ENCODE measurements around the gene TARM1.
A peak's percentile ranks its signal among the peaks of the same experiment; 100 is the strongest.
"Not testable (repeated sequence)": the region's sequence is repeated elsewhere in the genome, so short reads cannot be mapped to it uniquely, and the experiment has no call there.

The TARM1 gene

DNA sequence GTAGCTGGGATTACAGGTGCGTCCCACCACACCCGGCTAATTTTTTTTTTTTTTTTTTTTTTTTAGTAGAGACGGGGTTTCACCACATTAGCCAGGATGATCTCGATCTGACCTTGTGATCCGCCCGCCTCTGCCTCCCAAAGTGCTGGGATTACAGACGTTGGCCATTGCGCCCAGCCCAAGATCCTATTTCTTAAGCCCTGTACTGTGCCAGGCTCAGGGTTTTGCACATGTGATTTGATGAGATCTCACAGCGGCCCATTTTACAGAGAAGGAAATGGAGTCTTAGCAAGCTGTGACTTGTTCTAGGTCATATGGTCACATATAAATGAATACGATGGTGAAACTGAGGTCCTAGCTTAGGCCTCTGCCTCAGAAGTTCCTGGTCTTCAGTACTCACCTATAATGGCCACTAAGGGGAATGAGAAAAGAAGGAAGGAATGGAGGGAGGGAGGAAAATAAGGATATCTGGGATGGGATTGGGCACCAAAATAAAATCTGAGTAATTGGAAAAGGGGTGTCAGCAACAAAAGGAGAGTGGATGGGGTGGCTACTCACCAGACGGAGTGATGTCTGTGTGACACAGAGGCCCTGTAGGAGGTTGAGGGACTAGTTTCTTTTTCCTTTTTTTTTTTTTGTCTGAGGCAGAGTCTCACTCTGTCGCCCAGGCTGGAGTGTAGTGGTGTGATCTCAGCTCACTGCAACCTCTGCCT, 18.2 kb upstream of the TARM1 start:
- DNase-seq, result no peak

- DNase-seq, result no peak
Measured at GRCh38 chr19:54096617-54097106, 15.5 kb upstream of the TARM1 start.

DNA sequence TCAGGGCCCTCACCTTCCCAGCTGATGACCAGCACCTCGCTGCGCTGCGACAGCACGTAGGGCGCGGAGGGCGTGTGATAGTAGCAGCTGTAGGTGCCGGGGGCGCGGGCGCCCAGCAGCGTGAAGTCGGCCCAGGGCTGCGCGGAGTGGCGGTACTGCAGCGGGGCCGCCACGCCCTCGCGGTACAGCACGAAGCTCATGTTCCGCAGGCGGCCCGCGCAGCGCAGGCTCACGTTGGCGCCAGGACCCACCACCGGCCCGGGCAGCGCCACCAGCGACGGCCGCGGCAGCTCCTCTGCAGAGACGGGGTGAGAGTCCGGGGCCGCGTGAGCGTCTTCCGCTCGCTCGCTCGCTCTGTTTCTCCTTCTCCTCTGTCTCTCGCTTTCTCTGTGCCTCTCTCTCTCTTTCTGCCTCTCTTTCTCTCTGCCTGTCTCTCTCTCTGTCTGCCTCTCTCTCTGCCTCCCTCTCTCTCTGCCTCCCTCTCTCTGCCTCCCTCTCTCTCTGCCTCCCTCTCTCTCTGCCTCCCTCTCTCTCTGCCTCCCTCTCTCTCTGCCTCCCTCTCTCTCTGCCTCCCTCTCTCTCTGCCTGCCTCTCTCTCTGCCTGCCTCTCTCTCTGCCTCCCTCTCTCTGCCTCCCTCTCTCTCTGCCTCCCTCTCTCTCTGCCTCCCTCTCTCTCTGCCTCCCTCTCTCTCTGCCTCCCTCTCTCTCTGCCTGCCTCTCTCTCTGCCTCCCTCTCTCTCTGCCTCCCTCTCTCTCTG, 14.9 kb upstream of the TARM1 start:
- DNase-seq, result not testable (repeated sequence)

- no peak for DNase-seq
Measured at GRCh38 chr19:54095136-54095858, 14.1 kb upstream of the TARM1 start.

DNA sequence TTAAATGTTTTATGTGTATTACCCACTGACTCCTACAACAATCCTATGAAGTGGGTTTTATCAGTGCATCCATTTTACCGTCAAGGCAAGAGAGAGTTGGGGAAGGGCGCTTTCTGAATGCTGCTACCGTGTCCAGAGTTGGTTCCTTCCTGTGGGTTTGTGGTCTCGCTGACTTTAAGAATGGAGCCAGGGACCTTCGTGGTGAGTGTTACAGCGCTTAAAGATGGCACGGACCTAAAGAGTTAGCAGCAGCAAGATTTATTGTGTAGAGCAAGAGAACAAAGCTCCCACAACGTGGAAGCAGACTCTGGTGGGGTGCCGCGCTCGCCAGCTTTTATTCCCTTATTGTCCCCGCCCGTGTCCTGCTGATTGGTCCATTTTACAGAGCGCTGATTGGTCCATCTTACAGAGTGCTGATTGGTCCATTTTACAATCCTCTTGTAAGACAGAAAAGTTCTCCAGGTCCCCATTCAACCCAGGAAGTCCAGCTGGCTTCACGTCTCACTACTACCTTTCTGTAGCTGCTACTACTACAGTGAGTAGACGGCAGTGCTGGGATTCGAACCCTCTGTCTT, 13.3 kb upstream of the TARM1 start:
- no peak for DNase-seq

- no peak for DNase-seq
Measured at GRCh38 chr19:54084410-54084809, 3.2 kb upstream of the TARM1 start.

DNA sequence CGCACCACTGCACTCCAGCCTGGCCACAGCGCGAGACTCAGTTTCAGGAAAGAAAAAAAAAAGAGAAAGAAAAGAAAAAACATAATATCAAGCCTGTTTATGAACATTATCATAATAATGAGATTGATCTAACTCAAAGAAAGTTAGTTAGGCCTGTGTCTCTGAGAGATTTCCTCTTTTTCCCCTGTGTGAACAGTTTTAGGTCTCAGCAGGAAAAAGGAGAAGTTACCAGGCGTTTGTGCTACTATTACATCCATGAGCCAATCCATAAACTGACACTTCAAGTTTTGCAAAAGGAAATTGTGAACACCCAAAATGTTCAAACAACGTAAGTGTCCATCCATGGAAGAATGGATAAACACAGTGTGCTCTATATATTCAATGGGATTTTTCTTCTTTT, 3.8 kb downstream of the TARM1 start:
- DNase-seq, result peak; percentile 23

DNA sequence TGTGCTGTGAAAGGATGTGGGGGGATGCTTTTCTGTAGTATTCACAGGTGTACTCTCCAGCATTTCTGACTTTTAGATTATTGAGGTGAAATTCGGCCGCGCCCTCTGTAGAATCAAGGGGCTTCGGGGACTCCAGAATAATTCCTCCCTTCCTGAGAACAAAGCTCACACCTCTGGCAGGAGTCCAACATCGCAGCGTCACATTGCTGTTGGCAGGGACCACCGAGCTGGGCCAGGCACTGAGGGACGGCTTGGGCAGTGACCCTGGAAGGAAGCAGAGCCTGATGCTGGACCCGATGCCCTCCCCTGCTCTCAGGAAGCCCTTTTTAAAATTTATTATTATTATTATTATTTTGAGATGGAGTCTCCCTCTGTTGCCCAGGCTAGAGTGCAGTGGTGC, 6.3 kb downstream of the TARM1 start:
- DNase-seq, result no peak

- no peak for DNase-seq
Measured at GRCh38 chr19:54073829-54074228, 7.3 kb downstream of the TARM1 start.

GRCh38 chr19:54069470-54069869, 11.7 kb downstream of the TARM1 start:
- DNase-seq, result no peak

- no peak for DNase-seq
Measured at GRCh38 chr19:54063350-54064116, 17.6 kb downstream of the TARM1 start, which contains the start of gene VSTM1. Gene VSTM1, minus strand, starts transcription at chr19:54063897. Its CDS starts 120 bp downstream, at chr19:54063777.

GRCh38 chr19:54062643-54063042, 18.5 kb downstream of the TARM1 start:
- DNase-seq, result no peak

DNA sequence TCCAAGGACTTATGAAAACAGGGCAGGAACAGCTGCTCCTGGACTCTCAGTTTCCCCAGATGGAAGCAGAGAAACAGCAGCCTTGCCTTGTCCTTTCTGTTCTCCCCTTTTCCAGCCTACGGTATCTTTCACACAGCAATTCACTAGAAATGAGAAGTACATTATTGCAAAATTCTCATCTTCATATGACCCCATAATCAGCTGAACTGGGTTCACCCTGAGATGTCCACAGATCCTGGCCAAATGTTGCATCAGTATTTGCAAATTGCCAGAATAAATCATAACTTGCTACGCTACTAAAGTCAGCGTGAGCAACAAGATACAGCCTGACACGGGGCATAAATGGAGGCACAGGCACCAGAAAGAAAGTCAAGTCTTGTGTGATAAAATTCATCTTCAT, 33.5 kb downstream of the TARM1 start:
- no peak for DNase-seq

- no peak for DNase-seq
Measured at GRCh38 chr19:54045771-54046170, 35.4 kb downstream of the TARM1 start.

- no peak for DNase-seq
Measured at GRCh38 chr19:54042989-54043388, 38.2 kb downstream of the TARM1 start.

- no peak for DNase-seq
Measured at GRCh38 chr19:54041969-54042606, 39.1 kb downstream of the TARM1 start.

DNA sequence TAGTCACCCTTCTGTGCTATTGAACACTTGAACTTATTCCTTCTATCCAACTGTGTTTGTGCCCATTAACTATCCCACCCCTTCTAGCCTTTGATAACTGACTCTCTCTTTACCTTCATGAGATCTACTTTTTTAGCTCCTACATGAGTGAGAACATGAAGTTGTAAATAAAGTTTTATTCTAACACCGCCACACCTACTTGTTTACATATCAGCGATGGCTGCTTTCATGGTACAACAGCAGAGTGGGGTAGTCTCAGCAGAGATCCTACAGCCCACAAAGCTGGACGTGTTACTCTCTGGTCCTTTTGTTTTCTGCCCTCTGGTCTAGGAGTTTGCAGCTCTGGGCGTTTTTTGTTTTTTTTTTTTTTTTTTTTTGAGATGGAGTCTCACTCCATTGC, 41.2 kb downstream of the TARM1 start:
- DNase-seq, result no peak

GRCh38 chr19:54036542-54036941, 44.6 kb downstream of the TARM1 start:
- DNase-seq, result not testable (repeated sequence)

DNA sequence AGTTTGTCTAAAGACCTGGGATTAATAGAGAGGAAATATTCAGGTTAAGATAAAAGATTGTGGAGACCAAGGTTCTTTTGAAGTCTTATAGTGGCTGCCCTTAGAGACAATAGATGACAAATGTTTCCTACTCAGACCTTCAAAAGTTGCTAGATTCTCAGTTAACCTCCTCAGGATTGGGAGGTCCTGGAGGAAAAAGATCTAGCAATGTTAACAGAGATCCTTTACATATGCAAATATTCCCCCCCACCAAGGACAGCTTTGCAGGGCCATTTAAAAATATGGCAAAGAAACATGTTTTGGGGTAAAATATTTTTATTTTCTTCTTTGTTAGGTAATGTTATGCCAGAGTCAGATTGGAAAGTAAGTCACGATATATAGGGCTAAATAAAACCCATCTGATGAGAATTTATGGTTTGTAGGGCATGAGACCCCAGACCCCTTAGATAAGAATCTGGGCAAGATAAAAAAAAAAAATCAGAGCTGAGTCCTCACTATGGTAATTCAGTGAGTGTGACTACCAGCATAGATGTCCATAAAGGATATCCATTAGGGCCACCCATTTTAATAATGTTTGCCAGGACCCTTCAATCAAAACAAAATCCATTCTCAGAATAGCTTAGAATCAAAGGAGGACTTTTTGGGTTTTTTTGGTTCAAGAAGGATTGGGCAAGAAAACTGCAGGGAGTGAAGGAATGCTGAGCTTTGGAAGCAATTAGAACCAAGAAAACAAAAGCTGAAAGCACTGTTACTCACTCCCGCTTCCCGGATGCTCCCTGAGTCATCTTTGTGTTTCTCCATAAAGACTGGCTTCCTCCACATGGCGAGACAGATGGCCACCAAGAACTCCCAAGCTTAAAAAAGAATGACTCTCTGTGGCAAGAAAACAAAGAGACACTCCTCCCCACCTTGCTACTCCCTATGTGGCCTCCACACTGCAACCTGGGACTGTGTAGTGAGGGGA, 45.7 kb downstream of the TARM1 start:
- no peak for DNase-seq

DNA sequence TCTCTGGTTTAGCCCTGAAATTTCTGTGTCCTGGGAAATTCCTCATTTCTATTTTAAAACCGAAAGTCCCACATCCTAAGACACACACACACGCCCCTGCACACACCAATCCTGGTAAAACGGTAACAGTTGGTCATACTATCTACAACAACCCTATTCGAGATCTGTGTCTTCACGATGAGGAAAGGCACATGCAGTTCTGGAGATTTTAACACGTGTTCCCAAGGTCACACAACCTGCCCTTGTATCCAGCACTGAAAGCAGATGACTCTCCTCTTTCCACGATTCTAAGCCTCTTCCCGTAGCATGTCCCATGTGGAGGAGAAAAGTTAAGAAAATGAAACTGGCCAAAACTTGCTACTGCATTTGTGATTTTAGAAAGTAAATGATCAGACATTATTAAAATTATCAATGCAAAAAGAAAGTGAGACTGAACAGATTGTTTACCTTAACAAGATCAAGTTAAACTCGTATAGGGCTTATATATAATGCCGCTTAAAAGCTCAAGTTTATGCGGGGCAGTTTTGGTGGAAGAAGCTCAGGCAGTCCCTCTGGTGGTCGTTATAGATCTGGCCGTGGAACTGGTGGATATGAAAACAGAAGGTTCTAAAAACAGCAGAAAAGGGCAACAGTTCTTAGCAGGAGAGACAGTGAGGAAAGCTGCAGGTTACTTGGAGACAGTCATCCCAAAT, 50.1 kb downstream of the TARM1 start:
- DNase-seq, result no peak

All from SIG-M5 (cell line).